Skeletal muscle satellite cell (primary cell): ENCODE measurements around the gene COX8A.

Source experiments
- H3K27me3 ChIP-seq: 2 replicates; pipeline ENCODE4 v1.7.0; 2013; ENCODE audit warnings: low read length; ENCODE audit not compliant: control insufficient read depth, insufficient read depth
- H3K36me3 ChIP-seq: 2 replicates; pipeline ENCODE4 v1.7.0; 2013; ENCODE audit warnings: mild to moderate bottlenecking, control low read depth, low read length; ENCODE audit not compliant: insufficient read depth
- H3K4me1 ChIP-seq: 2 replicates; pipeline ENCODE4 v1.7.0; 2013; ENCODE audit warnings: low read length; ENCODE audit not compliant: control insufficient read depth, insufficient read depth
- H3K4me2 ChIP-seq: 2 replicates; pipeline ENCODE4 v1.7.0; 2013; ENCODE audit warnings: mild to moderate bottlenecking, low read length
- H3K4me3 ChIP-seq: 2 replicates; pipeline ENCODE4 v1.7.0; 2013; ENCODE audit warnings: low read length
- H3K9ac ChIP-seq: 2 replicates; pipeline ENCODE4 v1.7.0; 2013; ENCODE audit warnings: mild to moderate bottlenecking, low read depth, low read length, moderate library complexity
- H3K9me3 ChIP-seq: replicated peaks from 2 replicates; pipeline ENCODE4 v1.7.0; 2013; ENCODE audit warnings: mild to moderate bottlenecking, control low read depth, low read length

Gene COX8A

GRCh38 chr11:64015935-64016845 lies 41.8 kb downstream of the COX8A start:
- no peak overlapping the region for H3K4me2 ChIP-seq
- no peaks in the 10 kb centered on the region for H3K36me3 ChIP-seq
- no peaks in the 10 kb centered on the region for H3K9me3 ChIP-seq
- no peak overlapping the region for H3K4me3 ChIP-seq
- H3K27me3 ChIP-seq, result peaks cover 8% of the 10 kb centered on the region
- no peaks in the 10 kb centered on the region for H3K4me1 ChIP-seq
- H3K9ac ChIP-seq, result no peak overlapping the region

GRCh38 chr11:64017945-64018224 lies 43.5 kb downstream of the COX8A start:
- no peak overlapping the region for H3K9ac ChIP-seq
- H3K4me1 ChIP-seq, result no peaks in the 10 kb centered on the region
- H3K4me3 ChIP-seq, result no peak overlapping the region
- no peak overlapping the region for H3K4me2 ChIP-seq
- H3K27me3 ChIP-seq, result peaks cover 8% of the 10 kb centered on the region
- H3K9me3 ChIP-seq, result no peaks in the 10 kb centered on the region
- no peaks in the 10 kb centered on the region for H3K36me3 ChIP-seq

- Histone ChIP-seq H3K4me3 (no peak overlapping the region), H3K4me1 (no peaks in the 10 kb centered on the region), H3K9ac (no peak overlapping the region), H3K4me2 (no peak overlapping the region), H3K9me3 (no peaks in the 10 kb centered on the region), H3K27me3 (peaks cover 8% of the 10 kb centered on the region), H3K36me3 (no peaks in the 10 kb centered on the region)
Observed at GRCh38 chr11:64018310-64018709, 43.9 kb downstream of the COX8A start.

GRCh38 chr11:64019106-64020037 lies 45.0 kb downstream of the COX8A start:
- H3K9ac ChIP-seq, result no peak overlapping the region
- no peak overlapping the region for H3K4me2 ChIP-seq
- H3K36me3 ChIP-seq, result no peaks in the 10 kb centered on the region
- H3K4me3 ChIP-seq, result no peak overlapping the region
- H3K27me3 ChIP-seq, result peaks cover 8% of the 10 kb centered on the region
- no peaks in the 10 kb centered on the region for H3K9me3 ChIP-seq
- H3K4me1 ChIP-seq, result no peaks in the 10 kb centered on the region

DNA sequence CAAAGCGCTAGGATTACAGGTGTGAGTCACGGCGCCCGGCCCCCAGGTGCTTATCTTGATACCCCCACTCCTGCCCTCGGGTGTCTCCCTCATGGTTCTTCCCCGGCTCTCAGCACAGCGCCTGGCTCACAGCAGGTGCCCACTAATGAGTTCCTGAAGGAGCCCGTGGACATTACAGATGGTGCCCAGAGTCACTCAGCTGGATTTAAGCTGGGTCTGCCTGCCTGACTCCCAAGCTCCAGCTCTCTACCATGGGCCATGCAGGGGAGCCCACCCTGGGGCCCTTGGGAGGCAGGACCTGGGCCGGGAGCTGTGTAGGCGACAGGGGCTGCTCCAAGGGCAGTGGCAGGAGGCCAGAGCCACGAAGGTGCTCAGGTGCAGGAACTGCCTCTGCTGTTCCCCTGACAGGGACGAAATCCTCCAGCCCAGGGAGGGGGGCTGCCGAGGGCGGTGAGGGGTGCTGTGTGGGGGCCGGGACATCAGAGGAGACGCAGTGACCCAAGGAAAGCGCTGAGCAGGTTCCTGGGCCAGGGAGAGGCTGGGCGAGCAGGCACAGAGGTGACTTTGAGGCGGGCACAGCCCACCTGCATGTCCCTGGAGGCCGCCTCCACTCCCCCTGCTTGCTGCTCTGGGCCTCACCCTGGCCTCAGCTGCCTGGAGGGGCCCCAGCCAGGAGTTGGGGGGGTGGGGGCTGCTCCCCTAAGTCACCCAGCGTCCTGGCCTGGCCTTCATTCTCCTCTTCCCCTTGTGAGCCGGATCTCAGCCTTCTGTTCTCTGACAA lies 46.7 kb downstream of the COX8A start:
- Histone ChIP-seq H3K9ac (no peak overlapping the region), H3K9me3 (no peaks in the 10 kb centered on the region), H3K27me3 (peaks cover 8% of the 10 kb centered on the region)

DNA sequence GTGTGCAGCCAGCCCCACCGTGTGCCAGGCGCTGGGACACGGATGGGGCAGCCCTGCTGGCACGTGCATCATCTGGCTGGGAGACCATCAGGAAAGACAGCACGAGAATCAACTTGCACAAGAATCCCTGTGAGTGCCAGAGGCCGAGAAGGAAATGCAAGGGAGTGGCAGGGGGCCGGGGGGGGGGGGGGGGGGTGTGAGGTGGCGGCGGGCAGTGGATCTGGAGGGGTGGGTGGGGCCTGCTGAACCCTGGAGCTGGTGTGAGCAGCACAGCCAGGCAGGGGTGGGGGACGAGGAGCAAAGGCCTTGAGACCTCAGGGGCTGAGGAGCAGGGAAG lies 47.3 kb downstream of the COX8A start:
- H3K4me3 ChIP-seq, result no peak overlapping the region
- H3K27me3 ChIP-seq, result peaks cover 8% of the 10 kb centered on the region

More for the DNA sequence above, 46.7 kb downstream of the COX8A start:
- no peak overlapping the region for H3K4me3 ChIP-seq
- no peaks in the 10 kb centered on the region for H3K36me3 ChIP-seq
- no peak overlapping the region for H3K4me2 ChIP-seq
- H3K4me1 ChIP-seq, result no peaks in the 10 kb centered on the region

DNA sequence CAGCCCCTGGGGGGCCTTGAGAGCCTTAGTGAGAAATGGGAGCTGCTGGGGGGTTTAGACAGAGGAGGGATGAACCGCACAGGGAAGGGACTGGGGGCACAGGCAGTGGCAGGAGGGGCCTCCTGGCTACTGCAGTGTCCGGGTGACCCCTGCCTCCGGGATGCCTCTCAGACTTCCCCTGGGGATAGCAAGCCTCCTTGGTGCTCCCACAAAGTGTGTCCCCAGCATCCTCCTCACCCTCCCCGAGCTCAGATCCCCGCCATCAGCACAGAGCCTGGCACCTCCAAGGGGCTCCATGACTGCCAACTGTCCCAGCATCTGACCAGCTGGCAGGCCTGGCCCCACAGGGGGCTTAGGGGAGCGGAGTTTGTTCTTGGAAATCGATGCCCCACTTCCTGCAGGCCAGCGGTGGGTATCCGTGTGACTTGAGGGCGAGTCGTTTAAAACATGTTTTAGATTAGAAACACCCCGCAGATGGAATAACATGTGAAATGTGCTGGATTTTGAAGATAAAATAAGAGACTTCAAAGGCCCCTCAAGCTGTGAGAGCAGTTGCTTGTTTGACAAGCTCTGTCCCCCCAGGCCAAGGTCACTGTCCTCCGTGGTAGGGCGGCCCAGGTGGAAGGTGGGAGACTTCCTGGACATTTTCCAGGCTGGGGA lies 47.8 kb downstream of the COX8A start:
- Histone ChIP-seq H3K4me3 (no peak overlapping the region), H3K27me3 (peaks cover 8% of the 10 kb centered on the region), H3K9me3 (no peaks in the 10 kb centered on the region), H3K4me1 (no peaks in the 10 kb centered on the region), H3K9ac (no peak overlapping the region), H3K36me3 (no peaks in the 10 kb centered on the region), H3K4me2 (no peak overlapping the region)

More for the DNA sequence above, 47.3 kb downstream of the COX8A start:
- no peak overlapping the region for H3K9ac ChIP-seq
- no peak overlapping the region for H3K4me2 ChIP-seq
- H3K36me3 ChIP-seq, result no peaks in the 10 kb centered on the region
- no peaks in the 10 kb centered on the region for H3K4me1 ChIP-seq
- H3K9me3 ChIP-seq, result no peaks in the 10 kb centered on the region

DNA sequence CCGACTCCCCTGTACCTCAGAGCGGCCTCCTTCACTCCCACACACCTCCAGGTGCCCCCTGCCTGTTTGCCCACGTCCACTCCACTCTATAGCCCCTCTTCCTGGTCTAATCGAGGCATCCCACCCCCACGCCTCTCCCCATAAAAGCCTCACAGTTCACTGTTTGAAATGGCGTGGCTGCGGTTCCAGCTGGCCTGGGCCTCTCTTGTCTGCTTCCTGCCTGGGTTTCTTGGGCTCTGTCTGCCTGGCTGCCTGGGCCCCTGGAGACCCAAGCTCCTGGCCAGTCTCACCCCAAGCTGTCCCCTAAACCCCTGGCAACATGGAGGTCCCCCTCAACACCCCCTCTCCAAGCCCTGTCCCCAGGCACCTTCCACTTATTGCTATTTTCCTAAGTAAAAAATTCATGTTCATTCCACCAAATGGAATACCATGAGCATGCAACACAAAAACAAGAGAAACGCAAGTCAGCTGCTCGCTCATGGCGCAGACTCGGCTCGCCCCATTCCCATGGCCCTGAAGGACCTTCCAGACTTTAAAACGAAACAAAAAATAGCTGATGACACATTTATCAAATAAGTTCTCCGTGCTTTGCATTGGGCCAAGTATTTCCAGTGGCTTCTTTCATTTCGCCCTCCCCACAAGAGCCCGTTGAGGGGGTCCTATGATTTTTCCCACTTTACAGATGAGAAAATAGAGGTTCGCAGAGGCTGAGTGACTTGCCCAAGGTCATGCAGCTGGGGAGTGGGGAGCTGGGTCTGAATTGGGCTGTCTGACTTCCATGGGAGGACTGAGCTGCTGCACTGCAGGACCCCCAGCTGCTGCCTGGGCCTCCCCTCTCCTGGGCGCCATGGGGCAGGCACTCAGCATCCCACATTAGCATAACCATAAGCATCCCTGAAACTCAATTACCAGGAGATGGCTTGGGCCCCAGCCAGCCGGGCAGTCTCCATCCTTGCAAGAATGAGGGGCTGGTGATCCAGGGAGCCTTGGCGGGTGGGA lies 49.6 kb downstream of the COX8A start:
- Histone ChIP-seq H3K9me3 (no peaks in the 10 kb centered on the region), H3K4me1 (no peaks in the 10 kb centered on the region), H3K36me3 (no peaks in the 10 kb centered on the region), H3K4me2 (no peak overlapping the region), H3K9ac (no peak overlapping the region), H3K27me3 (peaks cover 8% of the 10 kb centered on the region), H3K4me3 (no peak overlapping the region)

DNA sequence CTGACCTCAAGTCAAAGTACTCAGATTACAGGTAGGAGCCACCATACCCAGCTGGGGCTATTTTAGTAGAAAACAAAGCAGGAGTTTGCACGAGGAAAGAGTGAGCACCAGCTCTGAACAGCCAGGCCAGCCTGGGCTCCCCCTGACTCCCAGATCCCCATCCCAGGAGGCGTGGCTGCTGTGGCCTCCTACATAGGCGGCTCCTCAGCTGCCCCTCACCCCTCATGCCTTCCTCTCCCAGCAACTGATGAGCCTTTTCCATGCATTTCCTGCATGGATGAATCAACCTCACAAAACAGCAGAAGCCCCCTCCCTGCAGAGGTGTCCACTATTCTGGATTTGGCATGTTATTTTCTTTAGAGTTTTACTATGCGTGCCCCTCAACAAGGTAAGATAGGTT lies 50.8 kb downstream of the COX8A start:
- no peak overlapping the region for H3K9ac ChIP-seq

More for the DNA sequence above, 50.8 kb downstream of the COX8A start:
- H3K4me3 ChIP-seq, result no peak overlapping the region
- H3K36me3 ChIP-seq, result no peaks in the 10 kb centered on the region
- H3K27me3 ChIP-seq, result peaks cover 4% of the 10 kb centered on the region
- H3K9me3 ChIP-seq, result no peaks in the 10 kb centered on the region
- H3K4me1 ChIP-seq, result no peaks in the 10 kb centered on the region
- no peak overlapping the region for H3K4me2 ChIP-seq
